HFFc6 (cell line): ENCODE results near the gene PAEP. TPM values are rescaled to one million over a fixed set of nuclear protein-coding genes. Genes with fewer than 3 reads are reported as not detected.

ENCODE experiments used
- DNase-seq: peaks from one replicate; pipeline ENCODE4 v3.0.0-alpha.2; 2018
- H3K27ac Mint-ChIP-seq: 2 replicates; pipeline ENCODE4 v1.8.0; 2020; ENCODE audit warnings: mild to moderate bottlenecking, mixed read lengths
- H3K27me3 Mint-ChIP-seq: 2 replicates; pipeline ENCODE4 v1.8.0; 2021; ENCODE audit warnings: mild to moderate bottlenecking, moderate library complexity, mixed read lengths; ENCODE audit not compliant: insufficient read depth
- H3K36me3 Mint-ChIP-seq: 2 replicates; pipeline ENCODE4 v1.8.0; 2021; ENCODE audit warnings: low read depth, mixed read lengths
- H3K4me1 Mint-ChIP-seq: 2 replicates; pipeline ENCODE4 v1.8.0; 2020; ENCODE audit warnings: low read depth, mixed read lengths
- H3K4me3 Mint-ChIP-seq: 2 replicates; pipeline ENCODE4 v1.8.0; 2020; ENCODE audit warnings: mild to moderate bottlenecking, moderate library complexity, mixed read lengths
- H3K9me3 Mint-ChIP-seq: 2 replicates; pipeline ENCODE4 v1.8.0; 2020; ENCODE audit warnings: mild to moderate bottlenecking, mixed read lengths
- total RNA-seq, 6 experiments: library from RNA; stranded (reverse); fragmentation: NEBNext Ultra II Directional; extraction: Animal tissue kit (Norgen Biotek cat#: 25700); gene quantifications; 2 replicates in 1 of 6; 3 replicates in 5 of 6; pipeline ENCODE4 v1.2.3, GENCODE V29; 2021
- TF ChIP-seq, protein P1 (sequence below): fragments of 200-600 bp; sonication (generic); IDR thresholded peaks from 2 replicates; pipeline ENCODE4 v1.5.0; 2021; ENCODE audit warnings: antibody characterized with exemption, mild to moderate bottlenecking

PAEP gene
- total RNA-seq, 6 experiments from 2014 or later, result not detected

DNA sequence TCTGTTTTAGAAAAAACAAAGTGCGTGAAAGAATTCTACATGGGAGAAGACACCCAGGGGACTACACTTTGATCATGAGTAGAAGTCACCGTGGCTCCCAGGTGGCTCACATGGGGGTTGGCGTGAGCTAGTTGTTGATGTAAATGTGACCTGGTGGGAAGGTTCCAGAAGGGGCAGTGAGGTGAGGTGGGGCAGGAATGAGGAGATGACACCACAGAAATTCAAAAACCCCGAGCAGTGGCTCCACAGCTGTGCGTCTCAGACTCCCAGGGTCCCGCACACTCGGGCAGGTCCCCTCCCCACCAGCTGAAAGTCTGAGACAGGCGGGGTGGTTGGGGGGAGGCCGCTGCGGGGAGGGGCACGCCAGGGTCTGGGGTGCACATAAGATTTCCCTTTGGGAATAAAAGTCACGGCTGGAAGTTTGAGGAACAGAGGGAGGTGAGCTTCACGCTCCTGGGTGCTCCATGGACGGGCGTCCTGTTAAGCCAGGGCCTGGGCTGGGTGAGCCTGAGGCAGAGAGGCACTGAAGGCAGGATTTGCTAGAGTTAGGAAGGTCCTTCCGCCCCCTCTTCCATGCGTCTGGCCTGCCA lies 47.9 kb downstream of the PAEP start:
- H3K27ac Mint-ChIP-seq, result no peak overlapping the region
- no peak overlapping the region for H3K4me3 Mint-ChIP-seq
- H3K9me3 Mint-ChIP-seq, result peaks cover 4% of the 10 kb centered on the region; the same call in 1 of the 2 replicates
- peaks cover 16% of the 10 kb centered on the region for H3K27me3 Mint-ChIP-seq
- no peak for DNase-seq
- H3K36me3 Mint-ChIP-seq, result no peaks in the 10 kb centered on the region
- no peaks in the 10 kb centered on the region for H3K4me1 Mint-ChIP-seq
- TF ChIP-seq, protein P1, sequence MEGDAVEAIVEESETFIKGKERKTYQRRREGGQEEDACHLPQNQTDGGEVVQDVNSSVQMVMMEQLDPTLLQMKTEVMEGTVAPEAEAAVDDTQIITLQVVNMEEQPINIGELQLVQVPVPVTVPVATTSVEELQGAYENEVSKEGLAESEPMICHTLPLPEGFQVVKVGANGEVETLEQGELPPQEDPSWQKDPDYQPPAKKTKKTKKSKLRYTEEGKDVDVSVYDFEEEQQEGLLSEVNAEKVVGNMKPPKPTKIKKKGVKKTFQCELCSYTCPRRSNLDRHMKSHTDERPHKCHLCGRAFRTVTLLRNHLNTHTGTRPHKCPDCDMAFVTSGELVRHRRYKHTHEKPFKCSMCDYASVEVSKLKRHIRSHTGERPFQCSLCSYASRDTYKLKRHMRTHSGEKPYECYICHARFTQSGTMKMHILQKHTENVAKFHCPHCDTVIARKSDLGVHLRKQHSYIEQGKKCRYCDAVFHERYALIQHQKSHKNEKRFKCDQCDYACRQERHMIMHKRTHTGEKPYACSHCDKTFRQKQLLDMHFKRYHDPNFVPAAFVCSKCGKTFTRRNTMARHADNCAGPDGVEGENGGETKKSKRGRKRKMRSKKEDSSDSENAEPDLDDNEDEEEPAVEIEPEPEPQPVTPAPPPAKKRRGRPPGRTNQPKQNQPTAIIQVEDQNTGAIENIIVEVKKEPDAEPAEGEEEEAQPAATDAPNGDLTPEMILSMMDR, result no peak

DNA sequence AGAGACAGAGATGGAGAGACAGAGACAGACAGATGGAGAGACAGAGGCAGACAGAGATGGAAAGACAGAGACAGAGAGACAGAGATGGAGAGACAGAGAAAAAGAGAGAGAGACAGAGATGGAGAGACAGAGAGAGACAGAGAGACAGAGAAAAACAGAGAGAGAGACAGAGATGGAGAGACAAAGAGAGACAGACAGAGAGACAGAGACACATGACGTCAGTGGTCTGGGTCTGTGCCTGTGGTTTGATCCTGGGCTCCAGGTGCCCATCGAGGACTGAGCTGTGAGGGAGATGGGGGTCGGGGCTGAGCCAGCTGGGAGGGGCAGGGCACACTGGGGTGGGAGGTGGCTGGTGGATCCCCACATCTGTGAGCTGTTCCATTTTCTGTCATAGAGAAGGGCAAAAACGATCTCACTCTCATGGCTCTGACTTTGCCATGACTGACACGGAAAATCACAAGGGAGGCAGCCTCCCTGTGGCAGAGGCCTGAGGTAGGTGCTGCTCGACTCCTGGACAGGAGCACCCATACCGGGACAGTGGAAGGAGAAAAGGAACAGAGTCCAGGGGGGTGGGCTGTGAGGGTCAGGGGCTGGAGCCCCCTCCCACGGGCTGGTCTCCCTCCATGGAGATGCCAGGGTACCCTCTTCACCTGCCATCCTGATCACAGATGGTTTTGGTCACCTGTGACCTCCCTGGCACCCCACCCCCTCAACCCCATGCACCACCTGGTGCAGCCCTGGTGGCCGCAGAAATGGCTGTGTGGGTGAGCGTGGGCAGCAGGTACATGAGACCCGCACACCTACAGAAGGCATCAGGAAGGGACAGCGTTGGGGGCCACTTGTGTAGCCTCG lies 49.0 kb downstream of the PAEP start:
- H3K27me3 Mint-ChIP-seq, result peaks cover 16% of the 10 kb centered on the region
- H3K9me3 Mint-ChIP-seq, result peaks cover 4% of the 10 kb centered on the region; the same call in 1 of the 2 replicates
- H3K36me3 Mint-ChIP-seq, result no peaks in the 10 kb centered on the region
- H3K4me1 Mint-ChIP-seq, result no peaks in the 10 kb centered on the region
- DNase-seq, result no peak
- no peak overlapping the region for H3K4me3 Mint-ChIP-seq
- TF ChIP-seq, protein P1, result no peak
- no peak overlapping the region for H3K27ac Mint-ChIP-seq

GRCh38 chr9:135611142-135611874 lies 49.8 kb downstream of the PAEP start:
- H3K4me3 Mint-ChIP-seq, result no peak overlapping the region
- H3K4me1 Mint-ChIP-seq, result no peaks in the 10 kb centered on the region
- DNase-seq, result no peak
- H3K9me3 Mint-ChIP-seq, result peaks cover 4% of the 10 kb centered on the region; the same call in 1 of the 2 replicates
- H3K27me3 Mint-ChIP-seq, result peaks cover 13% of the 10 kb centered on the region
- TF ChIP-seq, protein P1, result no peak
- no peaks in the 10 kb centered on the region for H3K36me3 Mint-ChIP-seq
- H3K27ac Mint-ChIP-seq, result no peak overlapping the region

- Mint-ChIP-seq H3K27me3 (peaks cover 13% of the 10 kb centered on the region), H3K27ac (no peak overlapping the region), H3K36me3 (no peaks in the 10 kb centered on the region), H3K4me1 (no peaks in the 10 kb centered on the region), H3K9me3 (peaks cover 4% of the 10 kb centered on the region; the same call in 1 of the 2 replicates), H3K4me3 (no peak overlapping the region)
- TF ChIP-seq, protein P1, result no peak
- DNase-seq, result no peak
These were observed 50.3 kb downstream of the PAEP start for GRCh38 chr9:135611875-135612209.

DNA sequence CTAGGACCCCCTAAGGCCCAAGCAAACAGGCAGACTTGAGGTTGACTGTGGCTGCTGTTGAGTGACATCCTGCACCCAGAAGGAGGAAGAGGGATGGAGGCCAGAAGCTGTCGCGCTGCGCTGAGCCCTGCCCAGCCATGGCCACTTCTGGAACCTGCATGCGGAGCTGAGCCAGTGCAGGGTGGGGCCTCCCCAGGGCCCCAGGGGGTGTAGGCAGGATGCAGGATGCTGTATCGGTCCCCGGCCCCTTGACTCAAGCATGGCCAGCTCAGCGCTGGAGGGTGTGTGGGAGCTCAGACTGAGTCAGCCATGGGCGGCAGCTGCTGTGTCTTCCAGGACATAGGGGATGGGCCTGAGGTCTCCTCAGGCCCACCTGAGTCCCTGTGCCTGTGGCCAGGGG lies 50.9 kb downstream of the PAEP start:
- TF ChIP-seq, protein P1, result no peak
- no peak for DNase-seq
- no peak overlapping the region for H3K27ac Mint-ChIP-seq
- peaks cover 11% of the 10 kb centered on the region for H3K27me3 Mint-ChIP-seq
- no peaks in the 10 kb centered on the region for H3K36me3 Mint-ChIP-seq
- peaks cover 4% of the 10 kb centered on the region; the same call in 1 of the 2 replicates for H3K9me3 Mint-ChIP-seq
- no peaks in the 10 kb centered on the region for H3K4me1 Mint-ChIP-seq
- H3K4me3 Mint-ChIP-seq, result no peak overlapping the region
